ENCODE data around the gene TMEM247. TPM values are rescaled to one million over a fixed set of nuclear protein-coding genes. Genes with fewer than 3 reads are reported as not detected.

Gene TMEM247
- total and polyA plus RNA-seq, 10 of the 15 experiments (the other 5 are each of a cell fraction or from before 2014, with no cell fraction given): not detected

DNA sequence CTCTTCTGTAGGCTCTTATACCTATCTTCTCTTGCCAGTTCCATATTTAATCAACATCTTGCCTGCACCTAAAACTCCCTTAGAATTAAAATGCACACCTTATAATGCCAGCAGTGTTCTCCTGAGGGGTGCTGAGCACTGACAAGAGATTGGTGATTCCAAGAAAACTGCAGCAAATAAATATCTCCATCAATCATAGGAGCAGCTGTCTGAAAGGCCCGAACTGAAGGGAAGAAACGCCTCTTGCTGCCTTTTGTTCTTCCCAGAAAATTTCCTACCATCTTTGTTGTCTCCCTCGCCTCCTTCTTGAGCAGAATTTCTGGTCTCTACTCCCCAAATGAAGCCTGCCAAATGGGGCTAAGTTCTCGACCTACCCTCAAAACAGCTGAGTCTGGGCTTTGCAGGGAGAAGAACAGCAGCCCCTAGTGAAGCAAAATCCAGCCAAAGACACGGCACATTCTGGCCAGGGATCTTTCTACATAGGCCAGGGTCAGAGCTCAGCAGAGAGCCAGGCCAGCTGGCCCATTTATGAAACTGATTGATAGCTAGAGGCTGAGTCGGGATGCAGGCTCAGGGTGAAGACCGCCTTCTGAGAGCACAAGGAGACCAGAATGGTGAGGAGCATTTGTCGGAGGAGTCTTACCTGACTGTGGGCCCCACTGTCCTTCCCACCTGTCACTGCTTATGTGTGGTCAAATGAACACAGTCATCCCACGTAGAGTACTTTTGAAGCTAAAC, 20.4 kb upstream of the TMEM247 start:
- no peak overlapping the region for H3K4me3 ChIP-seq
- BruUV-seq (replicated peaks): no TSS peak
- no peak overlapping the region for H3K4me2 ChIP-seq (ENCODE audit: control insufficient read depth, insufficient read depth)
- H3K27ac ChIP-seq (ENCODE audit: control insufficient read depth, insufficient read depth): no peak overlapping the region
- FAIRE-seq (no peak), DNase-seq (ENCODE audit: low read depth, low spot score) (no peak), ATAC-seq (no peak)
- no peak overlapping the region for H2AFZ ChIP-seq (ENCODE audit: control insufficient read depth, low read depth, low read length)
- RAD21 ChIA-PET (ENCODE audit: unreplicated experiment): interaction anchor here (0.6 to 2.1 kb wide), 13 partner anchors 19 to 466 kb away, joined by 3 to 10 read pairs (median 4); no protein-coding TSS in a partner anchor
- no peaks in the 10 kb centered on the region; a peak in 1 of 4 replicates for H3K27me3 ChIP-seq (replicated peaks in 1 of 2; ENCODE audit: control insufficient read depth in 2 of 2, insufficient read depth in 2 of 2, low read length in 1 of 2)
- SMC1A ChIA-PET (ENCODE audit: uncharacterized antibody, unreplicated experiment): interaction anchor here (0.7 to 5.1 kb wide), 20 partner anchors 13 to 503 kb away, joined by 3 to 26 read pairs (median 3); no protein-coding TSS in a partner anchor
- no peak for TF ChIP-seq BHLHE40 (IDR thresholded peaks at IDR 0.05; ENCODE audit: borderline replicate concordance in 1 of 2, low read depth in 2 of 2, low read length in 1 of 2)
- no peak for TF ChIP-seq CBX3 (IDR thresholded peaks at IDR 0.05; ENCODE audit: borderline replicate concordance, low read depth)
- no peak for TF ChIP-seq ZNF274 (IDR thresholded peaks at IDR 0.05; ENCODE audit: insufficient read depth, insufficient read length)
- no peak for TF ChIP-seq ZNF24 (IDR thresholded peaks at IDR 0.05)
- no peak for TF ChIP-seq HDGF (IDR thresholded peaks at IDR 0.05)
- TF ChIP-seq CHD1 (IDR thresholded peaks at IDR 0.05; ENCODE audit: low read depth, low read length): no peak
- TF ChIP-seq, protein P1, sequence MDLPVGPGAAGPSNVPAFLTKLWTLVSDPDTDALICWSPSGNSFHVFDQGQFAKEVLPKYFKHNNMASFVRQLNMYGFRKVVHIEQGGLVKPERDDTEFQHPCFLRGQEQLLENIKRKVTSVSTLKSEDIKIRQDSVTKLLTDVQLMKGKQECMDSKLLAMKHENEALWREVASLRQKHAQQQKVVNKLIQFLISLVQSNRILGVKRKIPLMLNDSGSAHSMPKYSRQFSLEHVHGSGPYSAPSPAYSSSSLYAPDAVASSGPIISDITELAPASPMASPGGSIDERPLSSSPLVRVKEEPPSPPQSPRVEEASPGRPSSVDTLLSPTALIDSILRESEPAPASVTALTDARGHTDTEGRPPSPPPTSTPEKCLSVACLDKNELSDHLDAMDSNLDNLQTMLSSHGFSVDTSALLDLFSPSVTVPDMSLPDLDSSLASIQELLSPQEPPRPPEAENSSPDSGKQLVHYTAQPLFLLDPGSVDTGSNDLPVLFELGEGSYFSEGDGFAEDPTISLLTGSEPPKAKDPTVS (IDR thresholded peaks at IDR 0.05; ENCODE audit: low read depth, low read length): no peak
- no peak for TF ChIP-seq RELA (IDR thresholded peaks at IDR 0.05; ENCODE audit: borderline replicate concordance, partially characterized antibody)
- TF ChIP-seq POLR2AphosphoS5 (IDR thresholded peaks at IDR 0.05; ENCODE audit: low read length): no peak
- no peak for TF ChIP-seq TCF12 (IDR thresholded peaks at IDR 0.05; ENCODE audit: low read depth, low read length)
- no peak for TF ChIP-seq DPF2 (IDR thresholded peaks at IDR 0.05)
- TF ChIP-seq POLR2AphosphoS2 (IDR thresholded peaks at IDR 0.05; ENCODE audit: low read depth, low read length): no peak
- no peak for TF ChIP-seq POU2F2 (IDR thresholded peaks at IDR 0.05; ENCODE audit: borderline replicate concordance, low read depth, low read length)
- TF ChIP-seq, protein P2, sequence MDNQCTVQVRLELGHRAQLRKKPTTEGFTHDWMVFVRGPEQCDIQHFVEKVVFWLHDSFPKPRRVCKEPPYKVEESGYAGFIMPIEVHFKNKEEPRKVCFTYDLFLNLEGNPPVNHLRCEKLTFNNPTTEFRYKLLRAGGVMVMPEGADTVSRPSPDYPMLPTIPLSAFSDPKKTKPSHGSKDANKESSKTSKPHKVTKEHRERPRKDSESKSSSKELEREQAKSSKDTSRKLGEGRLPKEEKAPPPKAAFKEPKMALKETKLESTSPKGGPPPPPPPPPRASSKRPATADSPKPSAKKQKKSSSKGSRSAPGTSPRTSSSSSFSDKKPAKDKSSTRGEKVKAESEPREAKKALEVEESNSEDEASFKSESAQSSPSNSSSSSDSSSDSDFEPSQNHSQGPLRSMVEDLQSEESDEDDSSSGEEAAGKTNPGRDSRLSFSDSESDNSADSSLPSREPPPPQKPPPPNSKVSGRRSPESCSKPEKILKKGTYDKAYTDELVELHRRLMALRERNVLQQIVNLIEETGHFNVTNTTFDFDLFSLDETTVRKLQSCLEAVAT (IDR thresholded peaks at IDR 0.05): no peak
- TF ChIP-seq, protein P3, sequence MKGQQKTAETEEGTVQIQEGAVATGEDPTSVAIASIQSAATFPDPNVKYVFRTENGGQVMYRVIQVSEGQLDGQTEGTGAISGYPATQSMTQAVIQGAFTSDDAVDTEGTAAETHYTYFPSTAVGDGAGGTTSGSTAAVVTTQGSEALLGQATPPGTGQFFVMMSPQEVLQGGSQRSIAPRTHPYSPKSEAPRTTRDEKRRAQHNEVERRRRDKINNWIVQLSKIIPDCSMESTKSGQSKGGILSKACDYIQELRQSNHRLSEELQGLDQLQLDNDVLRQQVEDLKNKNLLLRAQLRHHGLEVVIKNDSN (IDR thresholded peaks at IDR 0.05; ENCODE audit: borderline replicate concordance, extremely low read length, insufficient read depth, low read depth, low read length): no peak
- intact Hi-C loops (cut with micrococcal nuclease; ENCODE audit: unreplicated experiment) (loop anchor here (10.0 kb wide), 1 partner anchor 824 kb away; no protein-coding TSS in a partner anchor), in situ Hi-C loops (cut with MboI) (no loop called here)
- 23% methylated on average over 9 of the region's 9 CpGs for WGBS (ENCODE audit: insufficient coverage, insufficient replicate concordance, low lambda C conversion rate, missing lambda C conversion rate)
- CTCF ChIA-PET: interaction anchor here (0.8 to 5.6 kb wide), 14 partner anchors 19 to 466 kb away, joined by 3 to 61 read pairs (median 6); no protein-coding TSS in a partner anchor
- no peaks in the 10 kb centered on the region for H3K79me2 ChIP-seq (ENCODE audit: control insufficient read depth, insufficient read depth, low read length)
- peaks cover 18% of the 10 kb centered on the region for H3K4me1 ChIP-seq (ENCODE audit: control insufficient read depth, insufficient read depth, low read length)
- POLR2A ChIA-PET: no interaction called here
- no peaks in the 10 kb centered on the region for H3K9me3 ChIP-seq (replicated peaks; ENCODE audit: control insufficient read depth, insufficient read depth, low read length)
- H4K20me1 ChIP-seq (ENCODE audit: control insufficient read depth, insufficient read depth): no peaks in the 10 kb centered on the region
- H3K36me3 ChIP-seq (ENCODE audit: control insufficient read depth in 2 of 2, insufficient read depth in 2 of 2, low read length in 1 of 2): no peaks in the 10 kb centered on the region
- H3K9ac ChIP-seq (ENCODE audit: control insufficient read depth, insufficient read depth, low read length): no peak overlapping the region

All from GM12878 (cell line).